ENCODE data around the gene MRPS34.

- TF ChIP-seq CTCF (optimal IDR thresholded peaks at IDR 0.05 in 1 of 3, IDR thresholded peaks at IDR 0.05 in 1 of 3, conservative IDR thresholded peaks at IDR 0.05 in 1 of 3; ENCODE audit: extremely low read depth in 1 of 3, insufficient read depth in 2 of 3, low read length in 3 of 3) (no peak), EZH2 (IDR thresholded peaks at IDR 0.05; ENCODE audit: low read length) (no peak)
These were observed 40.9 kb downstream of the MRPS34 start for GRCh38 chr16:1732071-1732470.

Measured in keratinocyte (primary cell).